Transverse colon (tissue), 4 donors: Measurements from ENCODE around the gene ACTL6B. TPM values are rescaled to one million over a fixed set of nuclear protein-coding genes. Genes with fewer than 3 reads are reported as not detected.

Experiments
- DNase-seq: peaks from one replicate; pipeline ENCODE4 v3.0.0-alpha.2; 2019
- H3K27ac ChIP-seq, 4 donors: fragments of 200-600 bp; sonication (generic); 2 replicates each; pipeline ENCODE4 v1.5.1; 2016 to 2018; ENCODE audit warnings: inconsistent platforms in 4 of 4
- H3K27me3 ChIP-seq: fragments of 200-600 bp; sonication (generic); 2 replicates; pipeline ENCODE4 v1.5.1; 2017; ENCODE audit warnings: inconsistent platforms
- H3K36me3 ChIP-seq, 4 donors: fragments of 200-600 bp; sonication (generic); 2 replicates each; pipeline ENCODE4 v1.5.1; 2017 to 2019; ENCODE audit warnings: inconsistent platforms in 4 of 4
- H3K4me1 ChIP-seq, 4 donors: fragments of 200-600 bp; sonication (generic); 2 replicates each; pipeline ENCODE4 v1.5.1; 2017 to 2020; ENCODE audit warnings: inconsistent platforms in 4 of 4
- H3K4me3 ChIP-seq, 4 donors: fragments of 200-600 bp; sonication (generic); 1 replicate in 1 of 4; 2 replicates in 3 of 4; pipeline versions ENCODE4 v1.5.1 to v1.6.1; 2017 to 2019; ENCODE audit warnings: inconsistent platforms in 4 of 4
- H3K9me3 ChIP-seq, 2 donors: fragments of 200-600 bp; sonication (generic); 2 replicates each; pipeline ENCODE4 v1.5.1; 2017 to 2019; ENCODE audit warnings: inconsistent platforms in 2 of 2
- CTCF ChIP-seq, 5 experiments: fragments of 200-600 bp in 3 of 5; fragments of 450-650 bp in 2 of 5; sonication (generic) in 3 of 5; IDR thresholded peaks; 1 replicate in 2 of 5; 2 replicates in 3 of 5; pipeline ENCODE4 v1.5.1; 2016 to 2017; ENCODE audit warnings: antibody characterized with exemption in 5 of 5, inconsistent platforms in 3 of 5, mild to moderate bottlenecking in 2 of 5, moderate library complexity in 1 of 5
- EP300 ChIP-seq: sonication (generic); formaldehyde crosslinking; IDR thresholded peaks from one replicate; pipeline ENCODE4 v1.6.1; 2017; ENCODE audit warnings: antibody characterized with exemption, low read depth
- POLR2A ChIP-seq: fragments of 450-650 bp; IDR thresholded peaks from one replicate; pipeline ENCODE4 v1.6.1; 2016; ENCODE audit warnings: antibody characterized with exemption, mild to moderate bottlenecking, moderate library complexity
- POLR2AphosphoS5 ChIP-seq, 3 donors: sonication (generic); formaldehyde crosslinking; IDR thresholded peaks; one replicate each; pipeline ENCODE4 v1.6.1; 2016; ENCODE audit warnings: antibody characterized with exemption in 3 of 3
- WGBS, 2 donors: methylation state at CpG; one replicate each; pipeline ENCODE4 v1.1.5; 2018; ENCODE audit warnings: low coverage in 1 of 2; 5-methylcytosine and 5-hydroxymethylcytosine counted together
- in situ Hi-C, 4 donors: fragments of 200-750 bp; cut with MboI; loops; one replicate each; pipeline versions ENCODE4 v1.15.0 to v1.15.1; 2017; ENCODE audit warnings: low sequenced_read_pairs in 3 of 4, low pct_ligation_motif_present in 1 of 4, low pct_unique_long_range_greater_than_20kb in 1 of 4
- intact Hi-C: fragments of 100-400 bp; cut with DNase I; formaldehyde crosslinking; loops from one replicate; pipeline ENCODE4 v1.15.1; 2023; ENCODE audit warnings: low total_unique reads
- total RNA-seq, 4 donors: library from RNA; depleted of rRNA; stranded (reverse); fragments of >200 nt; gene quantifications; one replicate each; pipeline ENCODE4 v1.1.0, GENCODE V29; 2016

The ACTL6B gene
- total RNA-seq, 4 donors from 2014 or later, result not detected

DNA sequence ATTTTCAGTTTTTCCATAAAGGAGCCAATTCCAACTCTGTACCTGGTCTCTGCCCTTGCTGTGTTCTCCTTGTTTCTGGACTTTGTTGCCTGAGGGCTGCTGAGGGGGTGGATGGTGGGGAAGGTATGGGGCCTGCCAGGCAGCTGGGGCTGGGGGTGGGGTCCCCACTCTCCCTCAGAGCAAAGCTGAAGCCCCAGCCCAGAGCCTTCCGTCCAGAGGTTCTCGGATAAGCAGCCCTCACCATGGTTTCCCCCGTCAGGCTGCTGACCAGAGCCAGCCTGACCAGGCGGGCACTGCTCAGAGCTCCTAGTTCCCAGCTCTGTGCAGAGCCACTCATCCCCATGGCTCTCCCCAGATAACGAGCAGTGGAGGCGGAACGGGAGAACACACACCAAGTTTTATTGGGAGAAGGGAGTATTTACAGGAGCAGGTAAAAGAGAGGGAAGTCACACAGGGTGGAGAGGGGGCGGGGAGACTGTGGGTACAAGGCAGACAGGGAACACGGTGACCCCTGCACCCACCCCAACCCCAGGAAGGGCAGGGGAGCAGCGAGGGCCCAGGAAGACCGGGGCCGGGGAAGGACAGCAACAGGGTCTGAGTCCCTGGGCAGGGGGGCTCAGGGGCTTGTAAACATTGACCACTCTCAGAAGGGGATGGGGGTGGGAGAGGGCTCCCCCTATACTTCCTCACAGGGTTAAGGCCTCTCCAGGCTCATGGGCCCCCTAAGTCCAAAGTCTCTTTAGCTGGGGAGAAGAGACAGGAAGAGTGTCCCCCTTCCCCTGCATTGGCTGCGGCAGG, 23.1 kb upstream of the ACTL6B start:
- intact Hi-C loops (no loop called here), in situ Hi-C loops (loop anchor here in 3 of 4 donors (10.0 to 25.0 kb wide), 3 partner anchors 92 to 217 kb away; partner anchors contain the start of genes FBXO24 (in 2 of the 3), LRCH4 (in 2 of the 3) and SPACDR (in 2 of the 3))
- H3K27ac ChIP-seq, result peak overlapping the region in 3 of 4 donors; percentile 51 to 75 (median 52)
- no peaks in the 10 kb centered on the region for H3K9me3 ChIP-seq
- TF ChIP-seq CTCF (IDR thresholded peaks at IDR 0.05) (no peak), EP300 (no peak), POLR2A (no peak)
- no peak overlapping the region for H3K4me3 ChIP-seq
- peaks cover 0 to 45% (median 22%) of the 10 kb centered on the region in 4 donors for H3K36me3 ChIP-seq
- no peaks in the 10 kb centered on the region for H3K27me3 ChIP-seq
- H3K4me1 ChIP-seq, result peaks cover 0 to 14% (median 9%) of the 10 kb centered on the region in 4 donors
- DNase-seq, result peak; percentile 11
- 69 to 73% methylated on average over 4 to 13 of the region's 13 CpGs for WGBS, 2 donors

- H3K4me1 ChIP-seq, result peaks cover 0 to 14% (median 9%) of the 10 kb centered on the region in 4 donors
- in situ Hi-C loops (loop anchor here in 3 of 4 donors (10.0 to 25.0 kb wide), 3 partner anchors 91 to 216 kb away; partner anchors contain the start of genes FBXO24 (in 2 of the 3), LRCH4 (in 2 of the 3) and SPACDR (in 2 of the 3)), intact Hi-C loops (no loop called here)
- peak overlapping the region in 1 of 4 donors; percentile 75 for H3K27ac ChIP-seq
- no peaks in the 10 kb centered on the region for H3K9me3 ChIP-seq
- H3K4me3 ChIP-seq, result no peak overlapping the region
- H3K36me3 ChIP-seq, result peaks cover 0 to 36% (median 19%) of the 10 kb centered on the region in 4 donors
- TF ChIP-seq CTCF (IDR thresholded peaks at IDR 0.05) (no peak), EP300 (no peak), POLR2AphosphoS5 (IDR thresholded peaks at IDR 0.05) (no peak), POLR2A (no peak)
- no peaks in the 10 kb centered on the region for H3K27me3 ChIP-seq
- 80% methylated on average over 33 of the region's 35 CpGs; no CpG with 5 or more reads in 1 of the 2 donors for WGBS, 2 donors
- peak; percentile 8 for DNase-seq
Observed at GRCh38 chr7:100678291-100678984, 22.2 kb upstream of the ACTL6B start.

- H3K9me3 ChIP-seq, result no peaks in the 10 kb centered on the region
- no peaks in the 10 kb centered on the region for H3K27me3 ChIP-seq
- DNase-seq, result peak; percentile 8
- intact Hi-C loops (no loop called here), in situ Hi-C loops (loop anchor here in 3 of 4 donors (10.0 to 25.0 kb wide), 3 partner anchors 90 to 215 kb away; partner anchors contain the start of genes FBXO24 (in 2 of the 3), LRCH4 (in 2 of the 3) and SPACDR (in 2 of the 3))
- H3K27ac ChIP-seq, result no peak overlapping the region
- H3K4me3 ChIP-seq, result no peak overlapping the region
- TF ChIP-seq POLR2A (no peak), CTCF (IDR thresholded peaks at IDR 0.05) (no peak), POLR2AphosphoS5 (IDR thresholded peaks at IDR 0.05) (no peak), EP300 (no peak)
- 90 to 92% methylated on average over 2 to 32 of the region's 36 CpGs for WGBS, 2 donors
- H3K36me3 ChIP-seq, result peaks cover 0 to 30% (median 15%) of the 10 kb centered on the region in 4 donors
- H3K4me1 ChIP-seq, result peaks cover 0 to 19% (median 9%) of the 10 kb centered on the region in 4 donors
Observed at GRCh38 chr7:100677308-100678267, 21.3 kb upstream of the ACTL6B start.
